ENCODE data around the gene MAGEB2.

DNA sequence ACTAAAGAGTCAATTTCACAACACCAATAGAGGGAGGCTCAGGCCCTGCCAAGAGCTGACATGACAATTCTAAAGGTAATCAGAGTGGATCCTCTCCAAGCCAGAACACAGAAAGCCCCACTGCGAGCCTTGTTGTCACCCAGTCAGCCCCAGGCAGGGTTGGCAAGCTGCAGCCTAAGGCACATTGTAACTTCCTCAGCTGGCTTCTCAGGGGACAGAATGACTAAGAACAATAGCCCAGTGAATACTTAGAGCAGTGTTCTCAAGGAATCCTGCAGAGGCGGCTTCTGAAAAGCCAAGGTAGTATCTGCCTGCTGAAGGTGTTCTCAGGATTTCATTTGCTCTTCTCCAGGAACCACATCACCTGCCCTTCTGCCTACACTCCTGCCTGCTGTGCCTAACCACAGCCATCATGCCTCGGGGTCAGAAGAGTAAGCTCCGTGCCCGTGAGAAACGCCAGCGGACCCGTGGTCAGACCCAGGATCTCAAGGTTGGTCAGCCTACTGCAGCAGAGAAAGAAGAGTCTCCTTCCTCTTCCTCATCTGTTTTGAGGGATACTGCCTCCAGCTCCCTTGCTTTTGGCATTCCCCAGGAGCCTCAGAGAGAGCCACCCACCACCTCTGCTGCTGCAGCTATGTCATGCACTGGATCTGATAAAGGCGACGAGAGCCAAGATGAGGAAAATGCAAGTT lies 26.5 kb downstream of the MAGEB2 start, which contains the start of gene MAGEB4:
- no peak for TF ChIP-seq CTCF (conservative IDR thresholded peaks at IDR 0.05; ENCODE audit: low read length)
- no peak for TF ChIP-seq EZH2phosphoT487 (IDR thresholded peaks at IDR 0.05; ENCODE audit: borderline replicate concordance)

Data from Loucy (cell line).